Activated naive CD4-positive, alpha-beta T cell treated with anti-CD3 and anti-CD28 coated beads, Interleukin-2, amount 50 U/mL, for 72 hours (primary cell): ENCODE results near the gene BSX. TPM values are rescaled to one million over a fixed set of nuclear protein-coding genes. Genes with fewer than 3 reads are reported as not detected.

ENCODE experiments used
- ATAC-seq, 2 donors: fragments of 150-1000 bp; cut with Tn5 transposase; 2 replicates each; pipeline ENCODE4 v1.10.0; 2021; ENCODE audit warnings: mild to moderate bottlenecking in 2 of 2, moderate library complexity in 2 of 2
- DNase-seq, 2 donors: peaks; one replicate each; pipeline ENCODE4 v3.0.0; 2021 to 2022; ENCODE audit warnings: low spot score in 2 of 2
- H3K27ac Mint-ChIP-seq, 2 donors: one replicate each; pipeline ENCODE4 v1.8.0; 2022; ENCODE audit warnings: mild to moderate bottlenecking in 2 of 2, mixed read lengths in 2 of 2
- H3K36me3 Mint-ChIP-seq, 2 donors: one replicate each; pipeline ENCODE4 v1.8.0; 2022; ENCODE audit warnings: mixed read lengths in 2 of 2
- H3K9me3 Mint-ChIP-seq, 2 donors: one replicate each; pipeline ENCODE4 v1.8.0; 2022; ENCODE audit warnings: mixed read lengths in 2 of 2
- total RNA-seq, 2 donors: library from RNA; stranded (reverse); gene quantifications; one replicate each; pipeline ENCODE4 v1.2.3, GENCODE V29; 2022

The BSX gene
- not detected for total RNA-seq

DNA sequence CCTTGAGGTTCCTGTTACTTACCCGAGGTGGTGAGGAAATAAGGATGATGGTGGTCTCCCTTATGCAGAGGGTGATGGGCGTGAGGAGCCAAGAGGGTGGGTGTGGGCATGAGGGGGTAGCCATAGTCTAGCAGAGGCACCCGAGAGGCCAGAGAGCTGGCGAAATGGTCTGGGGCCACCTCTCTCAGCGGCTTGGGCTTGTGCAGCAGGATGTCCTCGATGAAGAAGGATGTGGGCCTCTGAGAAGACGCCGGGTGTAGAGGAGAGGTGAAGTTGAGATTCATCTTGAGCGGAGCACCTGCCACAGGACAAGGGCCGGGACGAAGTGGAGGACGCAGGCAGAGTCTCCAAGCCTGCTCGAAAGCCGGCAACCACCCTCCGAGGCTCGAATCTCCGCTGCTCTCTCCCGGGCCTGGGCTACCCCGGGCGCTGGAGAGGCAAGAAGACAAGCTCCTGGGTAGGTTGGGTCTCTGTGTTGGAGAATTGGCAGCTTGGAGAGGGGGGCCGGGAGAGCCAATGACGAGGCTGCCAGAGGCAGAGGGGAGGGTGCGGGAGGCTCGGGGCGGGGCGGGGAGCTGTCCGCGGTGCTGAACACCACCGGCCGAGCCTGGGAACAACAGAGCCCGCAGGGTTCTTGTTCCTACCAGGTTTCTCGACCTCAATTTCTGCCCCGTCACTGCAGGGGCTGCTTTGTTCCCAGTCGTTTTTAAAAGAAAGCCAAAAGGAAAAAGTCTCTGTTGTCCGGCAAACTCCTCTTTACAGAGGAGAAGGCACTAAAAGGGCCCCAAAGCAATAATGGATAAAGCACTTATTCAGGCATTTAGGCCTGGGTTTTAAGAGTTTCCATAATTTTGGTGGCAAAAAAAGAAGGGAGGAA is at the start of gene BSX:
Gene BSX, minus strand, starts transcription at position 447 of the 877 bp plus-strand sequence. Its CDS starts 163 bp downstream, at position 284.
- peaks cover 28 to 32% of the 10 kb centered on the region in 2 donors for H3K36me3 Mint-ChIP-seq
- peaks cover 4 to 5% of the 10 kb centered on the region in 2 donors for H3K9me3 Mint-ChIP-seq
- DNase-seq (peak in 1 of 2 donors; percentile 67), ATAC-seq (peak; percentile 50 to 71)
- H3K27ac Mint-ChIP-seq: peak within 1 kb of the TSS in 1 of 2 donors; percentile 44

DNA sequence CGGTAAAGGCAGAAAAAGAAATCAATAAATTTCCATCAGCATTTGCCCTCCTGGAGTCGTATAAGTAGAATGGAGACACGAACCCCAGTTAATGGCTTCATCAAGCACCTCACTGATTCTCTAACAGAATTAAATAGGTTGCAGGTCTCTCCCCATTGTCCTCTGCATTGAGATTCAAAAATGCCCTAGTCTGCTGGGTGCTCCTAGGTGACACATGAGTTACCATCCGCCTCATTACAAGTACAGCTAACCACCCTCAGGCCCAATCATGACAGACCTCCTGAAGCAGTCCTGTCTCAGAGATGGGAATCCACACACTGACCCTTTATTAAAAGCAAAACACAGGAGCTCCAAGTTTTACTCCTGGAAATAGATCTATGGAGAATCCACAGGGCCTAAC is 48.9 kb upstream of the BSX start:
- H3K9me3 Mint-ChIP-seq: no peaks in the 10 kb centered on the region
- H3K27ac Mint-ChIP-seq: no peak overlapping the region
- no peak for ATAC-seq
- no peaks in the 10 kb centered on the region for H3K36me3 Mint-ChIP-seq
- no peak for DNase-seq

DNA sequence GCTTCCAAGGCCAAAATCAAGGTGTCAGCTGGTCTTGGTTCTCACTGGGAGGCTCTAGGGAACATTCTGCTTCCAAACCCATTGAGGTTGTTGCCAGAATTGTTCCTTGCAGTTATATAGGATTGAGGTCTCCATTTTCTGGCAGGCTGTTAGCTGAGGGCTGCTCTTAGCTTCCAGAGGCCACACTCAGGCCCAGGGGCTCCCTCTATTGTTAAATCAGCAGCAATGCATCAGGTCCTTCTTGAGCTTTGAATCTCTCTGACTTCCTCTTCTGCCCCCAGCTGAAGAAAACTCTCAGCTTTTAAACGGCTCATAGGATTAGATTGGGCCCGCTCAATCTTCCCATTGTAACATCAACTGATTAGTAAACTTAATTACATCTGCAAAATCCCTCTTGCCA is 39.3 kb upstream of the BSX start:
- Mint-ChIP-seq H3K9me3 (no peaks in the 10 kb centered on the region), H3K36me3 (no peaks in the 10 kb centered on the region), H3K27ac (no peak overlapping the region)
- peak; percentile 48 to 72 for ATAC-seq
- DNase-seq: peak in 1 of 2 donors; percentile 11

DNA sequence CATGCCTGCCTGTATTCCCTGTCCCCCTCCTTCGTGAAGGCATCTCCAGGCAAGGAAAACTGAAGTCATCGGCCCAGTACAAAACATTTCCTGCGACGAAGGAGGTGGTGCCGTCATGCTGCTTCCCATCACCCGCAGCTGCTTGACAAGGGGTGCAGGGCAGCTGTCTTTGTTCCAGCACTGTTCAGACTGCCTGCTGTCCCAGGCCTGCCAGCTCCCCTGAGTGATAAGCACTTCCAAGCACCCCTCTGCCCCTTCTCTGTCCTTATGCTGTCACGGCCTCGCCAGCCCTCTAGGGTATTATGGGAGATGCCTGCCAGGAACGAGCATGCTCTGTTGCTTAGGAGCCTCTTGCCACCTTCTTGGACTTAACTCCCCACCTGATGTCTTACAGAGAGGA is 37.1 kb upstream of the BSX start:
- ATAC-seq (no peak), DNase-seq (no peak)
- no peak overlapping the region for H3K27ac Mint-ChIP-seq
- no peaks in the 10 kb centered on the region for H3K36me3 Mint-ChIP-seq
- no peaks in the 10 kb centered on the region for H3K9me3 Mint-ChIP-seq

DNA sequence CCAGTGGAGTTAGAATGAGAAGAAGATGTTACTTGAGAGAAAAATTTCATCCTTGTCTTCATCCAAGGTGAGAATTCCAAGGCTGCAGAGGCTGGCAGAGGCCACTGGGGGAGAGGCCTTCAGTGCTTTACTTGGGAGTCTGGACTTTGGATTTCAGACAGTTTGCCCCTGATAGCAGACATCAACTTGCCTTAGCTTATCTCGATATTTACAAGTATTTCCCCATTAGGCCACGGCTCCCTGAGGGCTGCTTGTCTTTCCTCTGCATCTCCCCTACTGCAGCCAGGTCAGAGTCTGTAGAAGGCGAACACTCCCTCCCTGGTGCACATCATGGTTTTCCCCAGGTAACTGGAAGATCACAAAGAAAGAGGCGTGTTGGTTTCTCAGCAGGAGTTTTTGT is 29.9 kb upstream of the BSX start:
- DNase-seq (no peak), ATAC-seq (no peak)
- Mint-ChIP-seq H3K27ac (no peak overlapping the region), H3K36me3 (no peaks in the 10 kb centered on the region), H3K9me3 (no peaks in the 10 kb centered on the region)

DNA sequence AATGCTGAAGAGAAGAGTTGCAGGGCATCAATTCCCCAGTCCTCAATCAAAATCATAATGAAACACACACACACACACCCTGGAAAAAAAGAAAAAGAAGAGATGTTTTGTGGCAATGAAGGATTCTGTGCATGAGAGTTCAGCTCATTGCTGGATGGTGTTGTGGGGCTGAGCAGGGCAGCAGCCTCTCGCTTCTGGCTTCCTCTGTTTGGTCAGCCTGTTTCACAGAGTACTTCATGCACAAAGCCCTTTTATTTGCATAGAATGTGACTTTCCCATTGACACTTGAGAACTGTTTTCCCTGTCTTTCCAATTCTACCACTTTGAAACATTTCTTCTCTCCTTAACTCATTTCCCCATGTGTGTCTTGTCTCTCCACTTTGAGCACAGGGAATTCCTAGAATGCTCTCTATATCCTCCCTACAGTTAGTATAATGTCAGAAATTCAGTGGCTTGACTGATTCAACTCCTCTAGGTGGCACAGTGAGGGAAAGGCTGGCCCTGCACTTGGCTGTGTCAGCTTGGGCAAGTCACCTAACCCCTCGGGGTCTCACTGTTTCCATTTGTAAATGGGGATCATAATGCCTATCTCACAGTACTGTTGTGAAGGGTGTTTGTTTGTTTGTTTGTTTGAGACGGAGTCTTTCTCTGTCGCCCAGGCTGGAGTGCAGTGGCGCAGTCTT is 25.4 kb upstream of the BSX start:
- ATAC-seq (no peak), DNase-seq (no peak)
- H3K27ac Mint-ChIP-seq: peak overlapping the region in 1 of 2 donors; percentile 32
- H3K9me3 Mint-ChIP-seq: no peaks in the 10 kb centered on the region
- H3K36me3 Mint-ChIP-seq: no peaks in the 10 kb centered on the region

DNA sequence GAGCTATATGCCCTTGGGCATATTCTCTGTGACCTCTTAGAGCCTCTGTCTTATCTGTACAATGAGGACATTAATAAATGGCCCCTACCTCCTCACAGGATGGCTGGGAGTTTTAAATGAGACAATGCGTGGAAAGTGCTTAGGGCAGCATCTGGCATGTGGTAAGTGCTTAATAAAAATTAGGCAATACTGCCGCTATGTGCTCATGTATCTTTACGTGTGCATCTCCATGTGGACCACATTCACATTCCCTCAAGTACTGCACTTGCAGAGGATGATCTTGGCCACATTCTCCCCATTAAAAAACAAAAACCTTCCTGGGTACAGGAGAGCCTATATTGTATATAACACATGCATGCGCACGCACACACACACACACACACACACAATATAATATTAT is 19.1 kb upstream of the BSX start:
- no peaks in the 10 kb centered on the region for H3K36me3 Mint-ChIP-seq
- ATAC-seq (no peak), DNase-seq (no peak)
- H3K27ac Mint-ChIP-seq: no peak overlapping the region
- no peaks in the 10 kb centered on the region for H3K9me3 Mint-ChIP-seq

DNA sequence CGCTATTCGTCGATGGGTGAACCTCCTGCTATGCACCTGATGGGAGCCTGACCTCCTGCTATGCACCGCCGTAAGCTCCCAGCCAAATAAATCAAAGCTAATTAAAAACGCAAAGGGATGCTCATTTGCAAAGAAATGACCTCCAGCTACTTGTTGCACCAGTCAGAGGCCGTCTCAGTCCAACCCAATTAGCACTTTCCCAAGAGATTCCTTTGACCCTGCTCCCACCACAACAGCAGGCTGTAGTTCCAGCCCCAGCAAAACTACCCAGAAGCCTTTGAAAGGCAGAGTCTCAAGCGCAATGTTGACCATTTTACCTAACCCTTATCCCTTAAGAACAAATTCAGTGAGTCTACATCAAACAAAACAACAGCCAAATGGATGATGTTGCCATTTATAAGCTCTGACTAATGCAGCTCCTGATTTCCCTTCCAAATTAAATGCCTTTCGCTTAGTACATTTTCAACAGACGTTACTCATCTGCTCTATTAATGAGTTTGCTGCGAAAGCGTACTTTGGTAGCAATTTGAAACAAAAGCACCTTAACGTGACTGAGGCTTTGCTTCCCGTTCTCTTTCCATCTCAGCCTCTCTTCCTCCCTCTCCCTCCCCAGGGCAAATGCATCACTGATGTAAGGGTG is 17.2 kb upstream of the BSX start:
- H3K36me3 Mint-ChIP-seq: no peaks in the 10 kb centered on the region
- H3K27ac Mint-ChIP-seq: no peak overlapping the region
- ATAC-seq (no peak), DNase-seq (no peak)
- no peaks in the 10 kb centered on the region for H3K9me3 Mint-ChIP-seq

DNA sequence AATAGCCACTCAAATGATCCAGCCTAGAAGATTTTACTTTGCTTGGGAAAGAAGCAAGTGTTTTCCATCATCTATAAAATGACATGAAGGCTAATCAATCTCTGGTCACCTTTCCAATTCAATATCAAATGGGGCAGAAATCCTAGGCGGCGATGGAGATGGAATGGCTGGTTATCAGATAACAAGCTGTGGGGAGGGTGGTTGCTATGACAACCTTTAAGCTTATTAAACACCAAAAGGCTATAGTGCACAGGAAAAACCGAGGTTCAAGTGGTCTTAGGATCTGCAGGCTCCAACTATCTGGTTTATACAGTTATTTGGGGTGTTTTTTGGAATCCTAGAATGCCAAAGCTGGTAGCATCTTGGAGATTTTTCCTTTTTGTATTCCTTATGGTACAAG is 13.9 kb upstream of the BSX start:
- no peaks in the 10 kb centered on the region for H3K9me3 Mint-ChIP-seq
- DNase-seq (no peak), ATAC-seq (no peak)
- H3K36me3 Mint-ChIP-seq: no peaks in the 10 kb centered on the region
- H3K27ac Mint-ChIP-seq: no peak overlapping the region

DNA sequence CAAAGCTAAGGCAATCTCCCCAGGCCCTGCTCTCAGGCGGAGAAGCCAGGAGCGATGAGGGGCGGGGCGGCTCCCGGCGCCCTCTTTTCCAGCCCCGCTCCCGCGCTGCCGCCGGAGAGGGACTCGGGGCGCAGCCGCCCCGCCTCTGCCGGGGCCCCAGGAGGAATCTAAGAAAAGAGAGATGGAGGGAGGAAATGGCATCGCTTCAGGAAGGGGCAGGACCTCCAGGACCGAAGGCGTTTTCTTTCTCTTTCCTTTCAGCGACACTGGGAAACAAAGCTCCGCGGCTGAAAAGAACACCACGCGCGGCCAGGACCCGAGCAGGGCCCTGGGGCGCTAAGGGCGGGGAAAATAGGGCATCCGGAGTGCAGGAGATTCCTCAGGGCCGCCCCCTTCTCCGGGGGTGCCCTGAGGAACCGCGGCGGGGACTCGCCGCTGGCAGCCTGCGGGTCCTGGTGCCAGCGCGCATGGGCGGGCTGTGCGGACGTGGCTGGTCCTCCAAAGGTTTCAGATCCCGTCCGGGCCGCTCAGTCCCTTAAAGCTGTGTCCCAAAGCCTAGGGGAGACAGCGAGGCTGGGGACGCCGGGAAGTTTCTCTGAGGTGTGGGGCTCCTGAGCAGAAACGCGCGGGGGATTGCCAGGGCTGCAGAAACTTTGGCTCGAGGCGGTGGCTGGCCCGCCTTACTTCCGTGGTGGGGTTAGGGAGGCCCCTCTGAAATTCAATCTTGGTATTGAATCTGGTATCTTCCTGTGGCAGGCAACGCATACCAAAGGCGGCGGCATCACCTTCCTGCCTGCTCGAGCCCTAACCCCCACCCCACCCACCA is 2.8 kb upstream of the BSX start:
- Mint-ChIP-seq H3K27ac (no peak overlapping the region), H3K9me3 (peaks cover 4 to 5% of the 10 kb centered on the region in 2 donors), H3K36me3 (peaks cover 15 to 20% of the 10 kb centered on the region in 2 donors)
- ATAC-seq: peak; percentile 49 to 50
- no peak for DNase-seq

DNA sequence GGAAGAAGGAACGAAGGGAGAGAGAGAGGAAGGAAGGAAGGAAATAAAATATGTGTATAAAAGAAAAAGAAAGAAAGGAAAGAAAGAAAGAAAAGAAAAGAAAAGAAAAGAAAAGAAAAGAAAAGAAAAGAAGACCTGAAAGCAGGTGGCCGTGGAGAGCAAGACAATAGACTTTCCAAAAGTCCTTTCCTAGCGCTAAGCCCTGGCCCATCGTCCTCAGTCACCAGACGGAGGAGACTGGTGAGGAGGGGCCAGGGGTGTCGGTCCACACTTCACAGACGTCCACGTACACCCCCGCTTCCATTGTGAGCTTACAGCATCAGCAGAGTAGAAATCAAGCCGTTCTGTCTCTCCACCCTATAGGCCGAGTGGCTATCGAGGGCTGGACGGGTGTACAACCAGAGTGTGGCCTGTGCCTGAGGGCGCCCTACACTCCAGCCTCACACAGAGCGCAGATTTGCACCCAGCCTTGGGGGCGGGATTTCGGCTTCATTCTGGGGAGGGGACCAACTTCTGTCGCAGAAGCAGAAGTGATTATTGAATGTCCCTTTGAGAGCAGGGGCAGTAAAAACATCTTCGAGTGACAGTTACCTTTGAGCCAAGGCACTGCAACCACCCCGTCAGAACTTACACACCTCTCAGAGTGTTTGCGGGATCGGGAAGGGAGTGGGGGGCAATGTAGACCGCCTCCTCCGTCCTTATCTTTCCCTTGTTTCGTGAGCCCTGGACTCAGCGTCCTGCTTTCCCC is 2.0 kb upstream of the BSX start:
- ATAC-seq (peak in 1 of 2 donors; percentile 17), DNase-seq (peak in 1 of 2 donors; percentile 4)
- peaks cover 16 to 20% of the 10 kb centered on the region in 2 donors for H3K36me3 Mint-ChIP-seq
- no peak overlapping the region for H3K27ac Mint-ChIP-seq
- H3K9me3 Mint-ChIP-seq: peaks cover 4 to 5% of the 10 kb centered on the region in 2 donors

DNA sequence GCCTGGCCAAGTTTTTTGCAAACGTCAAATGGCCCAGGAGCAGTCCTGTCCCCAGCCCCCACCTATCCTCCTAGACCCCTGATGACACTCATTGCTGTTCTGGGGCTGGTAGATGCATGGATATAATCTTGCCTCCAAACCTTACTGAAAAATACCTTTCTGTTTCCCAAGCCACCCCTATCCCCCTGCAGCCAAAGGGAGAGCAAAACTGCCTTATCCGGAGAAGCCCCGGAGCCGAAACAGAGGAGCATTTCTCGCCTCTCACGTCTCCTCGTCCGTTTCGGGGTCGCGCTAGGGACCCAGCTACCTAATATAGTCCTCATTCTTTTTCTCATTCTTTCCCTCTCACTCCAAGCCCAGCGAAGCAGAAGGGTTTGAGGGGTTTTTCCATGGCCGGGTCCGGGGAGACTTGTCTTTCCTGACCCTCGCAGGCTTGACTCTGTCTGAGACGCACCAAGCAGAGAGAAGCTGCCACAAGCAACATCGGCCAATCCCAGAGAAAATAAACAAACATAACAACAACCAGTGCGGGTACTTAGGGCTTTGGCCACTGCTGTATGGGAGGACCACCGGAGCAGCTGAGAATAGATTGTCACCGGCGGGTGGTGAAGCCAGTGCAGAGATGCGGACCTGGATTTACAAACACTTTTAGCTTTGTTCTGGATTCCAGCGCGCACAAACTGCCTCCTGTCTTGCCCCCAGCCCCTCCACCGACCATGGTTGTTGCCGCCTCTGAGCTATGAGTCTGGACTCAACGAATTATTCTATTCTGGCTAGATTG is 1.6 kb downstream of the BSX start:
- H3K27ac Mint-ChIP-seq: no peak overlapping the region

DNA sequence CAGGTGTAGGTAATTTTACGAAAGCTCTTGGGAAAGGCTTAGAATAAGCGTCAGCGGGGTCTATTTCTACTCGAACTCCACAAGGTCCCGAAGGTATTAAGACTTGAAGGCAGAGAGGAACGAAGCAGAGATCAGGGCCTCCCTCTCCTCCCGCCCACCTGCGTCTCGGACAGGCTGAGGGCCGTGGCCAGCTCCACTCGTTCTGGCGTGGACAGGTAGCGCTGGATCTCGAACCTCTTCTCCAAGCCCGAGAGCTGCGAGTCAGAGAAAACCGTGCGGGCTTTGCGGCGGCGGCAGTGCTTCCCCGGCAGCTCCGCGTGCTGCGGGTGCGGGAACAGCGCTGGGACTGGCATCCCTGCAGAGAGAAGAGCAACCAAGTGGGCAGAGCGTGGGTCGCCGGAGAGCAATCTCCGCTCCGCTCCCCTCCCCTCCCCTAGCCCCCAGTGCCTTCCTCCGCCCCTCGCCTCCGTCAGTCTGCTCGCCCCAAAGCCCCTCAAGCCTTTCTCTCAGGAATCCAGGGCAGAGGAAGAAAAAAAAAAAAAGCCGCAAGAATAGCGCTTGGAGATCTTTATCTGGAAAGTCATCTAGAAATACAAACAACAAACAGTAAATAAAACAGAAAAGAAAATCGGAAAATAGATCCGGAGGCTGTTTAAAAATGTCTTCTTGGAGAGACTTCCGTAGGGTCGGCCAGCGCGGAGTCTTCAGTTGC is 2.4 kb downstream of the BSX start:
- H3K36me3 Mint-ChIP-seq: peaks cover 30 to 40% of the 10 kb centered on the region in 2 donors
- DNase-seq: no peak
- H3K27ac Mint-ChIP-seq: no peak overlapping the region

More for the DNA sequence above, 1.6 kb downstream of the BSX start:
- DNase-seq: peak in 1 of 2 donors; percentile 5
- H3K36me3 Mint-ChIP-seq: peaks cover 30 to 40% of the 10 kb centered on the region in 2 donors
- peaks cover 4 to 5% of the 10 kb centered on the region in 2 donors for H3K9me3 Mint-ChIP-seq
- ATAC-seq: no peak

DNA sequence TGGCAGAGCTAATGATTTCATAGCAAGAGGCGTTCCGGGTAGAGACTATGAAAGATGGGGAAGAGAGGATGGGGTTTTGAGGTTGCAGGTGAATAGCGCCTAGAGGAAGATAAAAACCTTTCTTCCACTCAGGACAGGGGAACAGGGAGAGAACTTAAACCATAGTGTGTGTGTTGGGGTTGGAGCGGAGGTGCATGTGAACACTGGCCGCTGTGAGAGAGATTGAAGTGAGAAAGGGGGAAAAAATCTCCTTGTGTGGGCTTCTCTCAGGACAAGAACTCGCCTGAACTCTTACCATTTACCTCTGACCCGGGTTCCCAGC is 3.4 kb downstream of the BSX start:
- no peak for ATAC-seq
- Mint-ChIP-seq H3K27ac (no peak overlapping the region), H3K9me3 (peaks cover 4 to 5% of the 10 kb centered on the region in 2 donors), H3K36me3 (peaks cover 30 to 40% of the 10 kb centered on the region in 2 donors)
- DNase-seq: no peak

More for the DNA sequence above, 2.4 kb downstream of the BSX start:
- peaks cover 4 to 5% of the 10 kb centered on the region in 2 donors for H3K9me3 Mint-ChIP-seq
- no peak for ATAC-seq
